Right renal cortex interstitium (tissue), 3 donors: Measurements from ENCODE around the gene ONECUT3. TPM values are rescaled to one million over a fixed set of nuclear protein-coding genes. Genes with fewer than 3 reads are reported as not detected.

Source experiments
- DNase-seq, 3 donors: peaks; one replicate each; pipeline ENCODE4 v3.0.0-alpha.2; 2013; ENCODE audit warnings: low read depth in 3 of 3, low spot score in 2 of 3
- polyA plus RNA-seq, 3 donors: library from polyadenylated mRNA; unstranded; fragments of 120-200 nt; gene quantifications; one replicate each; pipeline ENCODE4 v1.2.1, GENCODE V29; 2013; ENCODE audit not compliant: insufficient read length in 3 of 3

Gene ONECUT3
- polyA plus RNA-seq, 3 donors, result 0.01 TPM; not detected in 2

DNA sequence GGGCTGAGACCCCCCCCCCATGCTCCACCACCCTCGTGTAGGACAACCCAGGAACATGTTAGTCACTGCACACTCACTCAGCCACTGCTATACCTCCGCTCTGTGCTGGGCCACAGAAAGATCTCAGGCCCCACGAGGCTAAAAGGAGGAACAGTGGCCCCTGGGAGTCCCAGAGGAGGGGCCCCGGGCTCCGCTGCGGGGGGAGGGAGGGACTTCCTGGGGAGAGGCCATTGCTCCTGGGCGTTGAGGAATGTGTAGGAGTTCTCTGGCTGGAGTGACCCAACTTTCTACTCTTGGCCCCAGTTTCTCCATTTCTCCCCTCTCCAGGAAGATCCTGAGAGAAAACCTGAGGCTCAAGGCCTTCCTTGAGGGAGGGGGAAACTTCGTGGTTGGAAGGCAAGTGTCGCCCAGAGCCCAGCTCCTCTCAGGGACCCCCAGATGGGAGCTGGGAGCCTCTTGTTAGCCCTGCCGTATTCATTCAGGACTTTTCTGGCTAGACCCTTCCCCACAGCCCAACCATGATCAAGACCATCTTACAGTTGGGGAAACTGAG, 13.6 kb downstream of the ONECUT3 start:
- no peak for DNase-seq

DNA sequence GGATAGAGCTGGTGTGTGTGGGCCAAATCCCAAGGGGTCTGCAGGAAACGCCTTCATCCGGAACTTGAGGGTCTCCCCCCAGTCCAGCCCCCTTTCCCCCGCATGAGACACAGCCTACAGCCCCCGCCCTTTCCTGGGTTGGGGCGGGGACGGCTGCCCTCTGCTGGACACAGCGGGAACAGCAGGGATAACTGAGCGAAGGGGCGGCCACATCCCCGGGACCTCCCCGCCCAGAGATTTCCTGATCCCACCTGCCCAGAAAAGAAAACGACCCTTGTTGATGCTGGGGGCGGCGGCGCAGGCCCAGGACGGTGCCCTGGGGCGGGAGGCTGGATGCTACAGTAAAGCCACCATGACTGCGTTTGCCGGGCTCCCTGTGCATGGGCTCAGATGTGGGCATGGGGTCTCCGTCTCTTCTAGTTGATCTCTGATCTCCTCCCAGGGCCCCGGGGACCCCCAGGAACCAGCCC, 14.2 kb downstream of the ONECUT3 start:
- no peak for DNase-seq

DNA sequence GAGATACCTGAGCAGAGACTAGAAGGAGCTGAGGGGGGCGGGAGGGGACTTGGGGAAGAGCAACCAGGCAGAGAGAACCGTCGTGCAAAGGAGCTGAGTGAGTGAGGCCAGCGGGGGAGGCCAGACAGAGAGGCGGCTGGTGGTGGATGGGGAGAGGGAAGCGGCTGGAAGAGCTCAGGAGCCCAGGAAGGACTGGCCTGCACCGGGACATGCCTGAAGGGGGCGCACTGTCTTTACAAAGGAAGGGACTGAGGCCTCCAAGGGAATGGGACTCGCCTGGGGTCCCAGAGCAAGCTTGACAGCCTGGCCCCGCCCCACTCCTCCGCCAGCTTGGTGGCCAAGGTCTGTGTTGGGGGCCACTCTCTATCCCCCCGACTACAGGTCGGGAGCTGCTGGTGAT, 14.9 kb downstream of the ONECUT3 start:
- DNase-seq, result no peak

DNA sequence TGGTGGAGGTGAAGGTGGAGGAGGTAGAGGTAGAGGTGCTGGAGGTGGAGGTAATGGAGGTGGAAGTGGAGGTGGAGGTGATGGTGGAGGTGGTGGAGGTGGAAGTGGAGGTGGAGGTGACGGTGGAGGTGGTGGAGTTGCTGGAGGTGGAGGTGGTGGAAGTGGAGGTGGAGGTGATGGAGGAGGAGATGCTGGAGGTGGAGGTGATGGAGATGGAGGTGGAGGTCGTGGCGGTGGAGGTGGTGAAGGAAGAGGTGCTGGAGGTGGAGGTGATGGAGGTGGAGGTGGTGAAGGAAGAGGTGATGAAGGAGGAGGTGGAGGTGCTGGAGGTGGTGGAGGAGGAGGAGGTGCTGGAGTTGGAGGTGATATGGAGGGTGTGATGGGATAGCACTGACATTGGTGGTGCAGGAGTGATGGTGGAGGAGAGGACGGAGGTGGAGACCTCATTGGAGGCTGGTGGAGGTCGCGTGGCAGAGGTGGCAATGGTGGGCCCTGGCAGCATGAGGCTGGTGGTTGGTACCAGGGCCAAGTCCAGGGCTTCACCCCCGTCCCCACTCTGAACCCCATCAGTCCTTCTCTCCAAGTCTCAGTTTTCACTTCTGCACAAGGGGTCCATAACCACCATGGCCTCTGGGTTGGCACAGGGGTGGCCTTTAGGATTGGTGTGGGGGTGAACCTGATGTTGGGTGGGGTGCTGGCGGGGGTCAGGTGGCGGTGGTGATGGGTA, 15.8 kb downstream of the ONECUT3 start:
- DNase-seq, result no peak

DNA sequence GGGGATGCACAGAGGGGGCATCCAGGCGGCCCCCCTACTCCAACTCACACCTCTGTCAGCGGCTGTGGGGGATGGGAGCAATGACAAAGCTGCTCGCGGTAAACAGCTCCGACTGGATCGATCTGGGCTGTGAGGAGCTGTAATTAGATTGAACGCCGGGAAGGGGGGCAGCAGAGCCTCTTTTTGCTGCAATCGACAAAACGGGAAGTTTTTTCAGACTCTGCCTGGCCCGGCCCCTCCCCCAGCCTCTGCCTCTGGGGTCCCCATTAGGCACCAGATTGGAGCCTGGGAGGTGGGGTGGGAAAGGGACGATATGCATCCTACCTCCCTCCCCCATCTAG, 16.3 kb downstream of the ONECUT3 start:
- no peak for DNase-seq

DNA sequence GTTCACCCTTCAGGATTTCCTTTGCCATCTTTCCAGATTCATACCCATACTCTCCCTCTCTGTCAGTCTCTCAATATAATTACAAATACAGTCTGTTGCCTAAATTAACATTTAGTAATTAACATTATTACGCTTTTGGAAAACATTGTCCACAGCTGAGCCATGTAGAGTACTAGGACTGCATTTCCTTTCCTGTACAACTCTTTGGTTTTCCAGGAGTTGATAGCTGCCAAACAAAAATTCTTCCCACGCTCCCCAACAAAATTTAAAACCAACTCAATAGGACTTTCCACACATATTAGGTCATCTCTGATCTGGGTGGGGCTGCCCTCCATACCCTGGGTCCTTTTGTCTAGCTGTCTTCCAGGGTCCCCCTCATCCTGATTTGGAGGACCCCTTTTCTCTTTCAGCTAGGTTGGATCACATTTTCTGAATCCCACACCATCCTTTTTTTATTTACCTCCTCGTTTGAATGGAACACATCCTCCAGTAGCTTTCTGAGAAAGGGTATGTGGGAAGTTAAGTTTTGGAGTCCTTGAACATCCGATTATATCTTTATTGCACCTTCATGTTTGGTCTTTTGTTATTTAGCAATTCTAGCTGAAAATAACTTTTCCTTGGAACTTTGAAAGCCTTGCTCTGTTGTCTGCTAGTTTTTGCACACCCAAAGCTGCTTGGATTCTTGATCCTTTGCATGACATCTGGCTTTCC, 17.7 kb downstream of the ONECUT3 start:
- no peak for DNase-seq

DNA sequence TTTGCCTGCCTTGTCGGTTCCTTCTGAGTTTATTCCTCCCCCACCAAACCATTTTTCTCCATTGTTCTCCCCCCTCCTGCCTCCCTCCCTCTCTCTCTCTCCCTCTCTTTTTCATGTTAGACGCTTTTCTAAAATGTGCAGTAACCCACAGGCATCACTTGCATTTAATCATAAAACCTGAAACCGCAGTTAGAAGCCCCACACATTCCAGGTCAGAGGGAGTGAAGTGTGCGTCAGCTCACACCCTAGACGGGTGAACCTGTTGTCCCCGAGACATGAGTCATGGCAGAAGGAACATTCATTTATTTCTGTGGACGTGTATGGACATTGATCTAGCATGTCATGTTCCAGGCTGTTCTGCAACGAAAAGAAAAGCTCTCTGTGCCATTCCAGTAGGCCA, 19.9 kb downstream of the ONECUT3 start:
- DNase-seq, result no peak

DNA sequence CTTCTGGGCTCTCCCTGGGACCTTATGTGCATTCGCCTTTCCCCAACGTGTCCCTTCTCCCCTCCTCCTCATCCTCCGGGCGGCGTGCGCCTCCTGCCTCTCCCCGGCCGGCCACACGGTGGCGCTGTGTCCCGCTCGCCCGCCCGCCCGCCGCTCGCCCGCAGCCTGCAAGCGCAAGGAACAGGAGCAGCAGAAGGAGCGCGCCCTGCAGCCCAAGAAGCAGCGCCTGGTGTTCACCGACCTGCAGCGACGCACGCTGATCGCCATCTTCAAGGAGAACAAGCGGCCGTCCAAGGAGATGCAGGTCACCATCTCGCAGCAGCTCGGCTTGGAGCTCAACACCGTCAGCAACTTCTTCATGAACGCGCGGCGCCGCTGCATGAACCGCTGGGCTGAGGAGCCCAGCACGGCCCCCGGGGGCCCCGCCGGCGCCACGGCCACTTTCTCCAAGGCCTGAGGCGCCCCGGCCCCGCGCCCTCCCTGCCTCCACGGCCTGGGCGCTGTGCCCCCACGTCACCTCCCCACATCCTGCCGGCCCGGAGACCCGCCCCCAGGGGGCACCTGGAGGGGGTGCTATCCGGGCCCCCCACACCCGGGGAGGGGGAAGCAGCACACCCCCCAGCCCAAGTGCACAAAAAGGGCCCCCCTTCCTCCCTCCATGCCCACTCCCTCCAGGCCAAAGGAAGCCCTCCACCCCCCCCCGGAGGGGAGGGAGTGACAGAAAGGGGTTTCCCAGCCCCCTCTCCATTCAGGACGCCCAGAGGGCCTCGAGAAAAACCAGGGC, 21.9 kb downstream of the ONECUT3 start:
- DNase-seq, result no peak

DNA sequence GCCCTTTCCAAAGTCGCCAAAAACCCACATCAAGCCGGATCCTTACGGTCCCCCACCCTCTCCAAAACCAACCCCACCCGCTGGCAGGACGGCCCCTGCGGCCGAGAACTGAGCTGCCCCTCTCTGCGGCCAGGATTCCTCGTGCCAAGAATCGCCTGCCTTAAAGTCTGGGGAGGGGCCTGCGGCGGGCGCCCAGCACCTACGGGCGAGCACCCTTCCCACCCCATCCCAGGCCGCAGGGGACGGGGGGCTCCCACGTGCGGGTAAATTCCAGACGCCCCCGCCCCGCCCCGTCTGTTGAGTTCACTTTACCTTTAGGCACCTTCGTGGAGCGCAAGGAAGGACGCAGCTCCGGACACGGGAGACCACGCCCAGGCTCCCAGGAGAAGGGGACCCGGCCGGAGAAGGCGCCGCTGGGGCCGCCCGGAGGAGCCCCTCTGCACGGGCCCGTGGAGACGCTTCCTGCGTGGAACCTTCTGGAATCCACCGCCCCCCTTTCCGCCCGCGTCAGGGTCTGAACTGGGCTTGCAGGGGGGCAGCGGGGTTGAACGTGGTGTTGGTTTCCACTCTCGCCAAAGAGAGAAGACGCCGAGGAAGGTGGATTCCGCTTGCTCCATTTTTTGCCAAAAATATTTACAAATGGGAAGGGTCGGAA, 22.8 kb downstream of the ONECUT3 start:
- DNase-seq, result no peak

DNA sequence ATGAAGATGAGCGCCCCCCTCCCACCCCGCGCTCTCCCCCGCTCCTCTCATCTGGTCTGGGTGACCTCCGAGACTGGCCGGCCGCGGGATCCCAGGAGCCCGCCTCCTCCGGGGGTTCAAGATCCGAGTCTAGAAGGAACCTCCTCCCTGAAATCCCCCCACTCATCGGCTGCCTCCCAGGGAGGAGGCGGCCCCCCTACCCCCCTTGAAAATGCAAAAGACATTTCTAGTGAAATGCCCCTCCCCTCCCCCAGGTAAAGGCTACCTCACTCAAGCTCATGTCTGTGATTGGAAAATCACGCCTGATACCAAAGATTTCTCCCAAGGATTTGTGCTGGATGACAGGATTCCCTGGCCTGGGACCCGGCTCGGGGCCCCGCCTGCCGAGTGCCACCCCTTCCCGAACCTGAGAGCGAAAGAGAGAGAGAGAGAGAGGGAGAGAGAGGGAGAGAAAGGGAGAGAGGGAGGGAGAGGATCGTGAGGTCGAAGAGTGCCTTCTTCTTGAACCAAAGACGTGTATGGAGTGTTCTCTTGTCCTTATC, 23.4 kb downstream of the ONECUT3 start:
- DNase-seq, result no peak

DNA sequence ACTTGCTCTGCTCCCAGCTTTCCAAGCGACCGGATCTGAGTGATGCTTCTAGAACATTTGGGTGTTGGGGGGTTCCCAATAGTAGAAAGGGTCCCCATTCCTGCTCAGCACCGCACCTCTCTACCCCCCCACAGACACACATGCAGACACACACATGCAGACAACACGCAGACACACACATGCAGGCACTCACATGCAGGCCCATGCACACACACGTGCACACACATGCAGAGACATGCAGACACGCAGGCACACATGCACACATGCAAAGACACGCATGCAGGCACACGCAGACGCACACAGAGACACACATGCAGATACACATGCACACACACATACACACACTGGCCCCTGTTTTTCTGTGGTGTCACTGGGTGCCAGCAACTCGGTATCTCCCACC, 23.8 kb downstream of the ONECUT3 start:
- DNase-seq, result no peak

DNA sequence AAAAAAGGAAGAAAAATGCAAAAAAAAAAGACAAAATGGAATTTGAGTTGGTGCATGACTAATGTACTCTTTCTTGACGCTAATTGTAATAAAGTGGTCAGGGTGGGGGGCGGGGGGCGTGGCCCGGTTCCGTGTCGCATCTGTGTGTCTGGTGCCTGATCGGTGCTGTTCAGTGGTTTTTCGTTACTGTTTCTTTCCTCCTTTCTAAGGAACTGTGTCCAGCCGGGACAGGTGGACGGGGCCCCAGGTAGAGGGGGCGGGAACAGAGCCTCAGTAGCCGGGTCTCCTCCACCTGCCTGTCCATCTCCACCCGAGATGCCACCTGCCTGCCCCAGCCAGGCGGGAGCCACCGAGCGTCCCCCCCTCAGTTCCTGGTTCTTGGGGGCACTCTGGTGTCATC, 26.3 kb downstream of the ONECUT3 start:
- no peak for DNase-seq

DNA sequence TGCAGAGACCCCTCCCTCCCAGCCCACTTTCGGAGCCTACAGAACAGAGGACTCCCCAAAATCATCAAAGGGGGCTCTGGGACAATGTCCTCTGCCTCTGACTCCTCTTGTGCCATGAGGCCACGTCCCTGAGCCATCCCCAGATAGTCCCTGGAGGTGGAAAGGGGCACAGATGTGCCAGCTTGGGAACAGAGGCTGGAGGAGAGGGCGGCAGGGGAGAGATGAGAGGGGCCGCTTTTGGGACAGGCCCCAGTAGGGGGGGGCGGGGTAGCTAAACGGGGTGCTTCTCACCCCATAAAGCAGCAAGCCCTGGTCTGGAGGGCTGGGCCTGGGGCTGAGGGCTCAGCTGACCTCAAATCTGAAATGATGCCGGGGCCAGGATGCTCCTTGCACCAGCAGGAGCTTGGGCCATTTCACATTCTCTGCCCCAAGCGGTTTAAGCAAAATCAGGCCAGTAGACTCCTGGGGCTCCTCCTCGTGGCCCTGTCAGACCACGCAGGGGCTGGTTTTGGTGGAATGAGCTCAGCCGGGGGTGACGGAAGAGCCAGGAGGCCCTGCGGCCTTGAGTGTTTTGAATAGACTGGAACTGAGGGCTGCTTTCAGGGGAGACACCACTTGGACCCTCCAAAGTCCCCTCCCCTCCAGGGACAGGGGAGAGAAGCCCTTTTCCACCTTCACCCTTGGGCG, 27.1 kb downstream of the ONECUT3 start:
- DNase-seq, result no peak

DNA sequence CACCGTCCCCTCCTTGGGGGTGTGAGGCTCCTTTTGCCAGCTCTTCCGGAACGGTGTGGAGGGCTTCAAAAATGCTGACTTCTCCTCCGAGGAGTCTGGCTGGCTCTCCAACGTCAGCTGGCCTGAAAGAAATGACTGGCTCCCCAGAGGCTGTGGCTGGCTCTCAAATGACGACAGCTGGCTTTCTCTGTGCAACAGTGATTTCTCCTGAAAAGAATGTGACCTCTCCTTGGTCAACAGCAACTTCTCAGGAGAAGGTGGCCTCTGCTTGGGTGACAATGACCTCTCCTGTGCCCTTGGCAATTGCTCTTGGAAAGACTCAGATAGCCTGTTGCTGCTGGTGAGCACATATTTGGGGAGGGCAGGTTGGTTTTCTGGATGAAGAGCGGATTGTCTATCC, 29.2 kb downstream of the ONECUT3 start:
- DNase-seq, result no peak

DNA sequence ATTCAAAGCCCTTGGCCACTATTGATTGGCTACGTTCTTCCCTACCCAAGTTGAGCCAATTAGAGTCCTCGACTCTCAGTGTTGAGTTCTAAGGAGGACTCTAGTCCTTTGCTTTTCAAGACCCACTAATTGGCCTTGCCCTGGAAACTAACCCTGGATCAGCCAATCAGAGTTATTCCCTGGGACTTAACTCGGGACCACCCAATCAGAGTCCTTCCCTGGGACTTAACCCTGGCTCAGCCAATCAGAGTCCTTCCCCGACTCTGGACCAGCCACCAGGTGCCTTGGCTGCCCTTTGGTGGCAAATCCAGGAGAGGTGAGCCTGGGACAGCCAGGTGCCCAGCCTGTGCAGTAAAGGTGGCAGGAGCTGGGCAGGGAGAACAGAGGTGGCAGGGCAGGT, 30.0 kb downstream of the ONECUT3 start:
- DNase-seq, result no peak

DNA sequence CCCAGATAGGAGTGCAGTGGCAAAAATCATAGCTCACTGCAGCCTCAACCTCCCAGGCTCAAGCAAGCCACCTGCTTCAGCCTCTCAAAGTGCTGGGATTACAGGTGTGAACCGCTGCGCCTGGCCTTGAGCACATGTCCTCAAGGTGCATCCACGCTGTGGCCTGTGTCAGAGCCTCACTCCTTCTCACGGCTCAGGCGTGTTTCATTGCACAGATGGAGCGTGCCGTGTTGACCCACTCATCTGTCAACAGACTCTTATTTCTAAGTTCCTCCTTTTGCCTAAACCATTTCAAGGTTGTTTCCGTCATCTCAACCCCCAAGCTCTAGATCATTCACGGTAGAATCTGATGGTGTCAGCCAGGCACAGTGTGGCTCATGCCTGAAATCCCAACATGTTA, 30.6 kb downstream of the ONECUT3 start:
- no peak for DNase-seq

DNA sequence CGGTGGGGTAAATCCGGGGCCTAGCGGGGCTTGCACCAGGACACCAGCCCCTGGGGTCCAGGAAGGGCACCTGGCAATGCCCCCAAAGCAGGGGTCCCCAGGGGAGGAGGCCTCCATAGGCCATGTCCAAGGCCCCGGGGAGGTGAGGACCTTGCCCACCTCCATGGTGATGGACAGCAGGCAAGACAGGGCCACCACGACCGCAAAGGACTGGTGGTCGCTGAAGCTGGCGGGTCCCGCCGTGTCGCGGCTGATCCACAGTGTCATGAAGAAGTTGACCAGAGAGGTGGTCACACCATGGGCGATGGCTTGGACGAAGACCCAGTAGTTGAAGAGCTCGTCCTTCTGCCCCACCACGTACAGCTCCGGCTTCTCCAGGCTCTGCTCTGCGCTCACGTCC, 32.0 kb downstream of the ONECUT3 start:
- no peak for DNase-seq

DNA sequence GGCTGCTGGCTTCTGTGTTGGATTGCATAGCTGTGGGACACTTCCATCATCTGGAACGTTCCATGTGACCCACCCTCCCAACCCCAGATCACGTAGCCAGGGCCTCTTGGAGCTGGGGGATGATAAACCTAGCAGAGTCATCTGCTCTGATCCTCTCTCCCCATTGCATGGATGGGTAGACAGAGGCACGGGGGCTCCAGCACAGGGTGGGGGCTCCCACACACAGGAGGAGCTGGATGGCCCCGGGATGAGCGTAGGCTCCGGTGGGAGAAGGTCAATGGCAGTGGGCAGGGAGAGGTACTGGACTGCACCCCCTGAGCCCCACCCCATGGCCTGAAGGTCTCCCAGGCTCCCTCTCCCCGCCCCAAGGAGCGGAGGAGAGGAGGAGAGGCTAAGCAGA, 33.4 kb downstream of the ONECUT3 start:
- no peak for DNase-seq

DNA sequence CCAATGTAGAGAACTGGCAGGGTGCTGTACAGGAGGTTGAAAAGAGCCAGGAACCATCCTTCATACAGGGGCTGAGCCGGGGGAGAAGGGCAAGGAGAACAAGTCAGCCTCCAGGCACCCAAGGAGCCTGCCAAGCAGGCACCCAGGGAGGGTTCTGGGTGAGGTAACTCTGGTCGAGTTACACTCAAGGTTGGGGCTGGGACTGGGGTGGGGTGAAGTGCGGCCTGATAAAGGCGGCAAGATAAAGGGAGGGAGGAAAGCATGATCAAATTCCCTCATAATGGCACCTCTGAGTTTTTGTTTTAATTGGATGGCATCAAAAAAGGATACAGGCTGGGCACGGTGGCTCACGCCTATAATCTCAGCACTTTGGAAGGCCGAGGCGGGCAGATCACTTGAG, 33.8 kb downstream of the ONECUT3 start:
- DNase-seq, result no peak
